ENCODE data around the gene FPGS. TPM values are rescaled to one million over a fixed set of nuclear protein-coding genes. Genes with fewer than 3 reads are reported as not detected.

FPGS gene
- total and polyA plus RNA-seq, 2 of the 4 experiments (the other 2 are of a cell fraction): 43.9 to 75.7 TPM

- Histone ChIP-seq H3K14ac (replicated peaks; ENCODE audit: low read depth, low read length) (no peak overlapping the region), H2BK120ac (ENCODE audit: low read depth, low read length) (no peak overlapping the region), H3K4me3 (ENCODE audit: insufficient read depth, low read depth, low read length) (no peak overlapping the region), H4K8ac (ENCODE audit: low read depth in 2 of 2, low read length in 2 of 2) (no peak overlapping the region), H4K91ac (ENCODE audit: insufficient read depth, low read depth, low read length) (no peak overlapping the region), H3K4ac (ENCODE audit: low read depth, low read length) (no peak overlapping the region), H2AK9ac (replicated peaks; ENCODE audit: low read depth, low read length, poor library complexity) (no peak overlapping the region), H2AK5ac (ENCODE audit: low read depth, low read length) (no peak overlapping the region), H2BK20ac (ENCODE audit: low read depth, low read length) (no peak overlapping the region), H3K27me3 (ENCODE audit: control insufficient read depth, insufficient read depth, low read length) (peaks cover 11% of the 10 kb centered on the region), H3K9ac (ENCODE audit: low read depth, low read length) (no peak overlapping the region), H3K4me2 (ENCODE audit: low read depth, low read length) (no peak overlapping the region), H3K79me1 (ENCODE audit: low read depth in 1 of 2, low read length in 2 of 2) (no peaks in the 10 kb centered on the region), H3K4me1 (ENCODE audit: control insufficient read depth, insufficient read depth, low read length) (no peaks in the 10 kb centered on the region), H2BK5ac (ENCODE audit: low read depth, low read length, poor library complexity, severe bottlenecking) (no peak overlapping the region), H2AFZ (replicated peaks; ENCODE audit: low read length, poor library complexity) (no peak overlapping the region), H4K20me1 (ENCODE audit: insufficient read depth, low read length) (no peaks in the 10 kb centered on the region), H3K27ac (ENCODE audit: insufficient read depth, low read length) (no peak overlapping the region), H3K56ac (ENCODE audit: extremely low read depth, insufficient read depth, low read length) (no peak overlapping the region), H2BK15ac (ENCODE audit: low read depth, low read length) (no peak overlapping the region), H4K5ac (ENCODE audit: low read depth, low read length) (no peak overlapping the region), H3K36me3 (ENCODE audit: control insufficient read depth, insufficient read depth, low read length) (no peaks in the 10 kb centered on the region), H3K23ac (ENCODE audit: low read depth, low read length) (no peak overlapping the region), H3K9me3 (ENCODE audit: control insufficient read depth, insufficient read depth, low read length) (no peaks in the 10 kb centered on the region), H3K9me1 (ENCODE audit: insufficient read depth, low read length) (no peaks in the 10 kb centered on the region), H3K18ac (ENCODE audit: low read depth, low read length) (no peak overlapping the region)
- TF ChIP-seq CTCF (conservative IDR thresholded peaks at IDR 0.05; ENCODE audit: low read depth, low read length) (no peak), RAD21 (IDR thresholded peaks at IDR 0.05; ENCODE audit: low read length) (no peak), POLR2A (IDR thresholded peaks at IDR 0.05; ENCODE audit: low read depth, low read length) (no peak), FOS (IDR thresholded peaks at IDR 0.05; ENCODE audit: low read depth, low read length) (no peak), MAZ (IDR thresholded peaks at IDR 0.05; ENCODE audit: borderline replicate concordance, low read depth, low read length) (no peak), ELK1 (IDR thresholded peaks at IDR 0.05; ENCODE audit: borderline replicate concordance, low read depth, low read length) (no peak), RFX5 (IDR thresholded peaks at IDR 0.05; ENCODE audit: low read depth, low read length) (no peak), CHD1 (IDR thresholded peaks at IDR 0.05; ENCODE audit: low read depth, low read length) (no peak), USF2 (IDR thresholded peaks at IDR 0.05; ENCODE audit: low read depth, low read length) (no peak), RCOR1 (IDR thresholded peaks at IDR 0.05; ENCODE audit: insufficient replicate concordance, low read length) (no peak), MAFK (IDR thresholded peaks at IDR 0.05; ENCODE audit: low read depth, low read length) (no peak), NFE2L2 (IDR thresholded peaks at IDR 0.05; ENCODE audit: low read depth, low read length) (no peak), MXI1 (IDR thresholded peaks at IDR 0.05; ENCODE audit: borderline replicate concordance, low read depth, low read length) (no peak), SMC3 (IDR thresholded peaks at IDR 0.05; ENCODE audit: low read depth, low read length) (no peak), CEBPB (IDR thresholded peaks at IDR 0.05; ENCODE audit: low read depth, low read length) (no peak), BHLHE40 (IDR thresholded peaks at IDR 0.05; ENCODE audit: low read depth, low read length) (no peak)
- 100% methylated on average over 1 of the region's 15 CpGs; no CpG with 5 or more reads in 1 of the 2 experiments for WGBS, 2 experiments (ENCODE audit: extremely low coverage in 2 of 2, insufficient read length in 1 of 2)
- ATAC-seq (ENCODE audit: low read depth) (no peak), DNase-seq (no peak)
- ChIA-PET POLR2A (ENCODE audit: unreplicated experiment) (no interaction called here), CTCF (interaction anchor here (0.8 kb wide), 1 partner anchor 8 kb away, joined by 3 read pairs; no protein-coding TSS in a partner anchor)
- no TSS peak for BruUV-seq (replicated peaks)
- dilution Hi-C loops (cut with HindIII; ENCODE audit: low sequenced_read_pairs, unreplicated experiment) (no loop called here), intact Hi-C loops (cut with micrococcal nuclease) (no loop called here), in situ Hi-C loops (cut with MboI; ENCODE audit: low sequenced_read_pairs) (no loop called here)
Observed at GRCh38 chr9:127776195-127776923, 26.3 kb upstream of the FPGS start.
